Left renal pelvis (tissue), 4 donors: ENCODE measurements around the gene C1orf198. TPM values are rescaled to one million over a fixed set of nuclear protein-coding genes. Genes with fewer than 3 reads are reported as not detected.

Experiments
- DNase-seq, 4 donors: peaks; one replicate each; pipeline ENCODE4 v3.0.0-alpha.2; 2013; ENCODE audit warnings: low read depth in 4 of 4, low spot score in 3 of 4
- polyA plus RNA-seq, 4 donors: library from polyadenylated mRNA; unstranded; fragments of 120-200 nt; gene quantifications; one replicate each; pipeline ENCODE4 v1.2.1, GENCODE V29; 2013; ENCODE audit not compliant: insufficient read length in 4 of 4

C1orf198 gene
- polyA plus RNA-seq, 4 donors = 82.5 to 152 (median 93.1) TPM

DNA sequence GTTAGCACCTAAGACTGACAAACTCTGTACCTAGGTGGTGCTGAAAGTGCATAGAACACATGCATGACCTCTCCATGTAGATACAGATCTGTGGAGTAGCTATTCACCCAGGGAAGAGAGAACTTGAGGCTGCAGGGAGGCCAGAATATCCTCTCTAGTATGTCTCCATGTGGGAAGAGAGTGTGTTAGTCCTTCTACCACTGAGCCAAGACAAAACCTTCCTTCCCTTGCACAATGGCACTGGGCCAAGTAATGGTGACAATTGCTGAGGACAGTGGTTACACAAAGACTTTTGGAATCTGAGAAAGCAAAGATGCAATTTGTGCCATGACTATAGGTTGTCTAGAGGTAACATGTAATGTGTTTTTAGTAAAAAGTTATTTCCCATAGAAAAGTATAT, 52.3 kb downstream of the C1orf198 start:
- no peak for DNase-seq

DNA sequence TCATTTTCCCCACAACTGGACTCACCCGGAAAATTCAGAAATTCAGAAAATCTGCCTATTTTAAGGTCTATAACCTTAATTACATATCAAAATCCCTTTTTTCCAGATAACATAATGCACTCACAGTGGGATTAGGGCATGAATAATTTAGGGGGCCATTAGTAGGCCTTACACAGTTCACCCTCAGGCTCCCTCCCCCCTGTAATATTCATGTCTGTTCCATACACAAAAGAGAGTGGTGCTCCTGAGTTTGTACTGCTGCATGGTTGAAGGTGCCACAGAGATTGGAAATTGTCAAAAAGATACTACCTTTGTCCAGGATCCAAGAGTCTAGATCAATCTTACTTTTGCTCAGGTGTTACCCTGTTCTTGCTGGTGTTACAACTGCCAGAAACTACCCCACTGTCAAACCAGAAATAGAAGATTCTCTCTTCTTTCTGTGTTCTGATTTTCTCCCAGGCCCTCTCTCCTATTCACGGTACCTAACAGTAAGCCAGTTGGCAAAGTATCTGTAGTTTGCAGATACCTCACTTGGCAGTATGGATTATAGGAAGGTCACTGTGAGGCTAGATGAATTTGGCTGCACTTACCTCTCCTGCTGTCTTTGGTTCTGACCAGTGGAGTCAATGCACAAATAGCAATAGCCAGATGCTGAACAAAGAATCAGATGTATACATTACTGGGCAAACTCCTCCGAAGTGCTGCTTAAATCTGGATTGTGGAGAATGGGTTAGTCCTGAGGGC, 53.2 kb downstream of the C1orf198 start:
- no peak for DNase-seq

DNA sequence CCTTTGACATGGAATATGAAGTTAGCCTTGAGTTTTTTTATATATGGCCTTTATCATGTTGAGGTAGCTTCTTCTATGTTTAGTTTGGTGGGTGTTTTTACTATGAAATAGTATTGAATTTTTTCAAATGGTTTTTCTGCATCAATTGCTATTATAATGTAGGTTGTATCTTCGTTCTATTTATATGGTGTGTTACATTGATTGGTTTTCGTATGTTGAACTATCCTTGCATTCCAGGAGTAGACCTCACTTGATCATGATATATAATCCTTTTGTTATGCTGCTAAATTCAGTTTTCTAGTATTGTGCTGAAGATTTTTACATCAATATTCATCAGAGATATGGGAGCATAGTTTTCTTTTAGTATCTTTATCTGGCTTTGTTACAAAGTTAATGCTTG, 55.8 kb downstream of the C1orf198 start:
- no peak for DNase-seq

DNA sequence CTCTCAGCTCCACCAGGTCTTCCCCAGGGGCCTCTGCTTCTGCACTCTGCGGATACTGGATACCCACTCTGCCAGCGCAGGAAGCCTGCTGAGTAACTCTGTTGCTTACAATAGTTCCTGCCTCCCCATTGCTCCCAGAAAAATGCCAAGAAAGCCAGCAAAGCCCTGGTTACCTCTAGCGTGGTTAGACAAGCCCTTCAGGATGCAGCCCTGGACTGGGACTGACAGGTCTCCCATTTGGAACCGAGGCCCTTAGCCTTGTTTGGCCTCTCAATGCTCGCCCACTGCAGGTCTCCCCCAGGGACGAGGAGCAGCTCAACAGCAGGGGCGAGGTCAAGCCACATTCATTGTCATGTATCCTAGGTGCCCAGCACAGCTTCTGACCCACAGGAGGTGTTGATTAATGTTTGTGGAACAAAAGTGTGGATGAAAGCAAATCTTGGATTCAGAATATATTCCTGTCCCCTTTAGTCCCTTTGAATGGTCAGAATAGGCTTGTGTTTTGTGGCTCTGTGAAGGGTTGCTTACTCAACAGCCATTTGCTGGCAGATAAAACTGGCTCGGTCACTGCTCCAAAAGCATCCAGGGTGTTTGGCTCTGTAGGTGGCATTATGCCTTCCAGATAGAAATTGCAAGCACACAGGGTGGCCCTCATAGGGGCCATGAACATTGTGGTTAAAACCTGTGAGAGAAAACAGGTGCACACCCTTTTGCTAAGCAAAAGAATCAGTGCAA, 58.9 kb downstream of the C1orf198 start:
- no peak for DNase-seq

DNA sequence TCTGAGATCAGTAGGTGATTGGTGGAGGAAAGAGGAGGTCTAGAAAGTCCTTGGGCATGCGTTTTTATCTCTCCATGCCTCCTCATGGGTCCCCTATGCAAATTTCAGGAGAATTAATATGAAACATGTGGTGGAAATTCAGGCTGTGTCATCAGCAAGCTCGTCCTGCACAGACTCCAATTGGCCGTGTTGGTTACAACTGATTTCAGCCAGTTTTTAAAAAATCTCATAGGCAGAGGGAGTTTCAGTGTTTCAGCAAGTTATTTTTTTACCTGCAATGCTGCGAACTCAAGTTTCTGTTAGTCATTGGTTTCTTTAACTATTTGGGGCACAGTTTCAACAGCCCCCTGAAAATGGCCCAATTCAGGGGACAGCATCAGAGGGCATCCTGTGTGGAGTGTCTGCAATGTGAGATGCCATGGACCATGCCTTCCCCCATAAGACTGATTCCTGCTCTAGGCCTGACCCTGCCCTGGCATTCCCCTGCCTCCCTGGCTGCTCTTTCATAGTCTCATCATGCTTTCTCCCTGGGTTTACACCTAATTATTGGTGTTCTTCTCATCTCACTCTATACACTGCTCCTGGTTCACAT, 59.9 kb downstream of the C1orf198 start:
- no peak for DNase-seq

DNA sequence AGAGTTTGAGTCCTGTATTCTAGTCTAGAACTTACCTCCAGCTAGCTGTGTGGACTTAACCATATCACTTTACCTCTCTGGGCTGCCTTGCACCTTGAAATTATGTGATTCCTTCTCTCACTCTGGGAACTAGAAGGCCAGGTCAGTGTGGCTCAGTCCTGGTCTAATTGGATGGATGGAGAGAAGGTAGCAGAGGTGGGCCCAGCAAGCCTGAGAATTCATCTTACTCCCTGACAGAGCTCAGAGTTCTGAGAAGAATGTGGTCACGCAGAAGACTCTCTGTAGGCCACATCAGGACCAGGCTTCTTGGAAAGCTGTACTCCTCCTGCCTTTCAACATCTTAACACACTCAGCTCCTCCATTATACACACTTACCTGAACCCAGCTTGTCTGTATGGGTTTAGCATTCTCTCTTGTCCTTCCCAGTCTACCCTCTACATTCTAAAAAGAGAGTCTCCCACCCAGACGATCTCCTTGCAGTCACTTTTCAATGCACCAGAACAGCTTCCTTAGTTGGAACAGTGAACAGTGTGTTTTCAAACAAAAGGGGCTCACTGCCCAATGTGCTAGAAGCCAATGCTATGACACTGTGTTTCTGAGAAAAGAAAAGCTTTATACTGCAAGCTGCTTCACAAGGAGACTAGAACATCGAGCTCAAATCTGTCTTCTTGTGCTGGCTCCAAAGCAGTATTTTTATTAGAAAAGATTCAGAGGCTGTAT, 60.6 kb downstream of the C1orf198 start:
- no peak for DNase-seq

DNA sequence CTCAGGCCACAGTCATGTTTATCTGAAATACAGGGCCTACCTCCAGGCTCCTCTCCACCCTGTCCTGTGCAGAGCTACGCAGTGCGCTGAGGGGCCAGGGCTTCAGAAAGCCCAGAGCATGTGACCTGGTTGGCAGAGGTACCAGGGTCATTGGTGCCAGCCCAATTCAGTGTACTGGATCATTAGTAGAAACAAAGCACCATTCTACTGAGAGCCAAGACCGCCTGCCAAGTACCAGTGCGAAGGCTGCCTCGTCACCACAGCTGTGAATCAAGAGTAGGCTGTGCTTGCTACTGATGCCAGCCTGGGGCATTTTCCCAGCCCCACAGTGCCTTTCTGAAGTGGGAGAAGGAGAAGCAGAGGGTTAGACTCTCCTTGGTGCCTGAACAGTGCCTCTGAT, 61.3 kb downstream of the C1orf198 start:
- no peak for DNase-seq

DNA sequence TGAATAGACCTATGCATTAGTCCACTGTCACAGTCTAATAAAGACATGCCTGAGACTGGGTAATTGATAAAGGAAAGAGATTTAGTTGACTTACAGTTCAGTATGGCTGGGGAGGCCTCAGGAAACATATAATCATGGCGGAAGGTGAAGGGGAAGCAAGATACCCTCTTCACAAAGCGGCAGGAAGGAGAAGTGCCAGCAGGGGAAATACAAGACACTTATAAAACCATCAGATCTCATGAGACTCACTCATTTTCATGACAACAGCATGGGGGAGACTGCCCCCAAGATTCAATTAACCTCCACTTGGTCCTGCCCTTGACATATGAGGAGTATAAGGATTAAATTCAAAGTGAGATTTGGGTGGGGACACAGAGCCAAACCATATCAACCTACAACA, 61.8 kb downstream of the C1orf198 start:
- DNase-seq = no peak

DNA sequence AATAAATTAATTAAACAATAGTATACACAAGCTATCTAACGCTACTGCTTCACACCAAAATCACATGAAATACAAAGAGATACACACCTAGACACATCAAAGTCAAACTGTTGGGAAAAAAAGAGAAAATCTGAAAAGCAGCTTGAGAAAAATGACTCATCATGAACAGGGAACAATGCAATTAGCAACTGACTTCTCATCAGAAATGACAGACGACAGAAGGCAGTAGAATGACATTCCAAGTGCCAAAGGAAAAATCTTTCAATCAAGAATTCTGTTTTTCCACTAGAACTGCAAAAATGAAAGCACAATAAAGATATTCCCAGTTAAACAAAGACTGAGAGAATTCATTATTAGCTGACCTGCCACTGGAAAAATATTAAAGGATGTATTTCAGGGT, 63.9 kb downstream of the C1orf198 start:
- DNase-seq = no peak

DNA sequence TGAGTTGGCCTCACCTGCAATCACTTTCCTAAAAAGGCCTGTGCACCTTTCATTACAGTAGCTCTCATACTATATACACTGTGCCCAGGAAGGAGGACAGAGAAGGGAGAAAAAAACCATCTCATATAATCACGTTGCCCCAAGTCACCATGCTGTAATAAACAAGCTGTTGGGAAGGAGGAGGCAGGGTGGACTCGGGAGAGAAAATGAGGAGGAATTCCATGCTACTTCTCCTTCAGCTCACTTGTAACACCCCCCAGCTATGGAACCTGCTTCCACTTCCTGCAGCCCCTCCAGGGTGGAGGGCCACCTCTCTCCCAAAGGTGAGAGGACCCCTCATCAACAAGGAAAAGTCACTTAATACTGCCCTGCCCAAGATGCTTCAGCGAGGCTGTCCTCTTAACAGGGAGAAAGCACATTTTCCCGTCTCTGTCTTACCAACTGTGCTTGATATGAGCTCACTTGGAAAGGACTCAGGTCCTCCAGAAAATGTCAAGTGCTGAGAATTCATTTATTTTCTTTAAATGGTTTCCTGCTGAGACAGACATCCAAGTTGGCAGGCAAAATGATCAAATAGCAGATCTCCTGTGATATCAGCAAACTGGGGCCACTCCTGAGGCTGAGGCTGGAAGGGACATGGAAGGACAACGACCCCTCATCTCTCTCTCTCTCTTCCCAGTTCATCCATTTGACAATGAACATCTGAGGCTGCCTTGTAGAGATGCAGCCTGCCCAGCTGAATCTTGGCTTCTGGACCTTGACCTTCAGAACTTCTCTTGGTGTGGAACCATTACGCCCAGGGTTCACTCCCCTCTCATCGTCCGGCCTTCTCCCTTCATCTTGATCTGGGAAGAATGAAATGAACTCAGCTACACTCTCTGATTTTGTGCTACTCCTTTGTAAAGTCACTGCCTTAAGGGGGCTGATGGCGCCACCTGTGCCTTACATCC, 67.2 kb downstream of the C1orf198 start:
- no peak for DNase-seq

DNA sequence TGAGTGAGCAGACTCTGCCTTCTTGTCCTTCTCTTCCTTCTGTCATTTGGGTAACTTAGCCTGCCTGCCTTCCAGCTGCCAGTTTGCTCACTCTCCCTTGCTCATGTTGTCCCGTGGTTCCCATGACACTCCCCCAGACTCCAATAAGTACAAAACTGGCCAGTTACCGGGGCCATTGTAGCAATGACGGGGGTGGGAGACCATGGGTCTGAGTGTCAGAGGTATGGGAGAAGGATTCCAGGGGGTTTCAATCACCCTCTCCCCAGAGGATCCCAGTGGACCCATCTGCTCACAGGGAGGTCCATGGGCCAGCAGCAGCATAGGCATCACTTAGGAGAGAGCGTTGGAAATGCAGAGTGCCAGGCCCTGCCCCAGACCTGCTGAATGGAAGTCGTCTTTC, 69.8 kb downstream of the C1orf198 start:
- no peak for DNase-seq

DNA sequence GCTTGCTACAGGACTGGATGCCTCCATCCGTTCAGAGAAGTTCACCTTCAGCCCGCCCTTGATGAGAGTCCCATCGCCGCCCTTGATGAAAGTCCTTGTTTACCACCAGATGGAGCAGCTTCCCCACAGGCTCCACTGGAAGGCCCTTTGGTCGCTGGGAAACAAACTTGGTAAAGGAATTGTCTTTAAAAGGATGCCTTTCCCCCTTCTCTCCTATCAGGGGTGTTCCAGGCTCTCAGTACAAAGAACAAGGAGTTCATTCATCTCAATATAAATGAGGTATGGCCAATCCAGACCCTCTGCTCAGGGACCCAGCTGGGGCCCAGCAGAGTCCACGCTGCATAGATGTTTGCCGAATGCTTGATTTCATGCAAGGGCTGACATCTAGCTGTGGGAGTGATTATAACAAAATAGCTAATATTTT, 70.4 kb downstream of the C1orf198 start:
- peak; percentile 39 to 45 (median 44) for DNase-seq

DNA sequence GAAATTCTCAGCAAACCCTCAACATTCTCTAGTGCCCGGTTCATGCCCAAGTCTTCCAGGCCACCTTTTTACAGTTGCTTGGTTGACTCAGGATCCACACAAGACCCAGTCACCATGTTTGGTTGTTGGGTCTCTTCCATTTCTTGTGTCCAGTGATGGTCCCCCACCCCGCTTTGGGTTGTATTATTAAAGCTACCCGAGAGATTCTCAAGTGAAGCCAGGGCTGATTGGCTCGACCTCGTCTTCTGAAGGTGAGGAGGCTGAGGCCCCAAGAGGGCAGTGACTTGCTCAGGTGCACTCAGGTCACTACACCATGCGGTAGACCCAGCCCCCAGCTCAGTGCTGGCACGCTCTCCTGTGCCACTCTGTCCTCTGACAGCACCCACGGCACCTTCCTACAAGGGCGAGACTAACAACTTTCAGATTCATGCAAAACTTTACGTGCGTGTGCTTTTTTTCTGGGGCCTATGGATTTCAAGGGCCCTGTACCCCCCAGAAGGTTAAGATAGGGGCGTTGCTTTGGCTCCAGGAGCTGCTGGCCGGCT, 70.9 kb downstream of the C1orf198 start:
- no peak for DNase-seq

DNA sequence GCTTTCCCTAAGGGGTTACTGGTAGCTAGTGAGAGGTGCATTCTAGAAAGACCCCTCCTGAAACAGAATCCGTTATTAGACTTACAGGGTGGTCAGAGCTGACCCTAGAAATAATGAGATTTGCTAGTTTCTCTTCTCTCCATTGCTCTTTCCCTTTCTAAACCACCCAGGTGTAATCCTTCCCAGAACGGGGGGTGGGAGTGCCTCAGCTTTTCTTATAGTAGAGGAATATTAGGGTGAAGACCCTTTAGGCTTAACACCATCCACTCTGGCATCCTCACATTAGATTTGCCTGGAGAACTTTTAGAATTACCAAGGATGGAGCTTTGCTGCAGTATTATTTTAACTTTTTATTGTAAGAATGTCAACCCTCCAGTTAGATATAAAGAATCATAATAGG, 71.7 kb downstream of the C1orf198 start:
- no peak for DNase-seq

DNA sequence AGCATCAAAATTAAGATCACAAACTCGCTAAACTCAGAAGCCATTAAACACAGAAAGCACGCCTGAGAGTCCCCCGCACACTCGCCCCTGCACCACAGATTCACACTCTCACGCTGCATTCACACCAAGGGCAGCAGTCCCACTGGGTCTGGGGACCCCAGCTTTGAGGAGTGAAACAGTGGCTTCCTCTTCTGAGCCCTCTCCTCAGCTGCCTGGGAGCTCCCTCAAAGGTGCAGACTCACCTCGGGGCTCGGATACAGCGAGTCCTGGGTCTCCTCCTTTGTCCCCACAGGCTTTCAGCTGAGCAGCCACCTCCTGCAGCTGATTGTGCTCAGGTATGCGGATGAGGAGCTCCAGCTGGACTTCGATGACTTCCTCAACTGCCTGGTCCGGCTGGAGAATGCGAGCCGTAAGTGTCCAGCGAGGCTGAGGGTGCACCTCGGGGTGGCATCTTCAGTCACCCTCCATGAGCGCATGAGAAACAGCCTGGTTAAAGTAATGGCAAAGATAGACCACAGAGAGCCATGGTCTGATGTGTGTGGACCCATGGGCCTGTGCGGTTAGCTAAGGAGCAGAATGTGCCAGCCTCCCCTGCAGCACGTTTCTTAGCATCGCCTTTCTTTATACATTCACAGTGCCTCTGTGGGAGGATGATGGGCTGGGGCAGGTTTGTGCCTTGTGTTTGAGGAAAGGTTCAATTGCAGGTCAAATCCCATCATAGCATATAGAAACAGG, 73.3 kb downstream of the C1orf198 start:
- no peak for DNase-seq

DNA sequence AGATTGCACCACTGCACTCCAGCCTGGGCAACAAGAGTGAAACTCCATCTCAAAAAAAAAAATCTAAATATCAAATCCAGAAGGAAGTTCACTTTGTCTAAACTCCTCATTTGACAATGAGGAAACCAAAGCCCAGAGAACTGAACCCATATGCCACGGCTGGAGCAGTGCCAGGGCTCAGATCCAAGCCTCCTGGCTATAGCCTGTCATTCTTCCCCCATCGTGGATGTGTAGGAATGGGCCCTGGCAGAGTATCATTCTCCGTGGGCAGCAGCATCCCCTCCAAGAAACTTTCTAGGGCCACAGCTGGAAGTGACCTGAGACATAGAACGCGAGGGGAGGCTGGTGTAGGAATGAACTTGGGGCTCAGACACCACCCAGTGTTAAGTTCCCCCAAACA, 73.9 kb downstream of the C1orf198 start:
- DNase-seq = no peak

DNA sequence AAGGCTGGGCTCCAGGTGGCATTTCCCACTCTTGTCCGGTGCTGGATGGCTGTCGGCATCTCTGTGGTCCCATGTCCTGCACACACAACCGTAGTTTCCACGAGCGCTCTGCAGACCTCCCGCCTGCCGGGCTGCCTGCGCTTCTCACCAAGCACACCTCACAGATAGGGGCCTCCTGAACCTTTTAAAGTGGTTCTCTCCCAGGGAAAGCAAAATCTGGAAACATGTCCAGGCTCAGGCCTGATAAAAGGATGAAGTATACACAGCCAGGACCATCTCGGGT, 74.9 kb downstream of the C1orf198 start:
- DNase-seq = no peak

DNA sequence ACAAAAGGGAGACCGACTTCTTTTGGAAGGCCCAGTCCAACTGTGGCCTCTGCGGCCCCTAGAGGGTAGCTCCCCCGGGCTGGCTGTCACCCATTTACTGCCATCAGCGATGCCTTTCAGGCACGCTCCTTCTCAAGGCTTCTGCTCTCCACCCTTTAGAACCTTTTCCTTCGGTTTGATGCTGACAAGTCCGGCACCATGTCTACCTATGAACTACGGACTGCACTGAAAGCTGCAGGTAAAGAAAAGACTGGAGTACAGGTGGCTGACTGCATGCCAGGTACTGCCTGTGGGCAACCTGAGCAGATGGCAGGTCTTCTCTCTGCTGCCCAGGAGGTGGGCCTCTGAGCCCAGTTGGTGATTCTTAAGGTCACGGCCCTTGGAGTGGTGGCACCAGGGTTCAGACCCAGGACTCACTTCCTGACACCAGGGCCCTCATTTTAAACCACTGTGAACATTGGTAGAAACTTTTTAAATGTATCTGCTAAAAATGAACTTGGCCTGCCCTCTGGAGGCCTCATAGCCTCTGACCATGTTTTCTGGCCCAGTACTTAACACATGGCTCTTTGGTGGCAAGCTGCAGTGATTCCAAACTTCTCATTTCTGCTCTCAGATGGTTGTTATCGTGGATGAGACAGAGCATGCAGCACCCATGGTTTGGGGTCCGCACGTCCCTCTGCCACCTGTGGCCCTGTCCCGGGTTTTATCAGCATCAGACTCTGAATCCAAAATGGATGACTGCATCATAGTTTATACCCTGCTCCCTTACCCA, 75.4 kb downstream of the C1orf198 start:
- no peak for DNase-seq
